GM19438 (cell line): Measurements from ENCODE around the gene FBXL13.
"Not testable (repeated sequence)": the region's sequence is repeated elsewhere in the genome, so short reads cannot be mapped to it uniquely, and the experiment has no call there.

Experiments used
- ATAC-seq: cut with Tn5 transposase; IDR thresholded peaks from one replicate; pipeline ENCODE4 v1.9.1; 2021; ENCODE audit warnings: low read depth; ENCODE audit not compliant: unreplicated experiment

Gene FBXL13

GRCh38 chr7:103074519-103075336 is at the start of gene FBXL13, which contains the start of gene ARMC10:
FBXL13 (minus strand) TSS chr7:103074796.
ARMC10 (plus strand) TSS chr7:103075140; CDS start chr7:103075273, 133 bp downstream.
- peak; percentile 89 for ATAC-seq

- ATAC-seq = no peak
Observed at GRCh38 chr7:103123529-103123928, 48.9 kb upstream of the FBXL13 start.

DNA sequence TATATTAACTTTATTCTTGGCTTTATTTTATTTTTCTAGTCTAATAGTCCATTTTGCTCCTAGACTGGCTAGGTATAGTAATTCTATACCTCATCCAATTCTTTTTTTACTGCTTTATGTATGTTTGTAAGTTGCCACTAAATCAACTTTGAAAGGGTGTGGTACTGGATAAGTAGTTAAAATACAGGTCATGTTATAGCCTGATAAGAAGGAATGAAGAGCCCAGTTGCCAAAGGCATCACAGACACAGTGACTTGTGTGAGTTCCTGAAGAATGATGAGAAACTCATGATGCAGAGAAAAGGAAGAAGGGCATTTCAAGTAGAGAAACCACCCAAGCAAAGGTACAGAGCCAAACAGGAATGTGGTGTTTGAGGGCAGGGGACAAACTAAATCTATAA is 47.0 kb upstream of the FBXL13 start:
- no peak for ATAC-seq

- no peak for ATAC-seq
Observed at GRCh38 chr7:103120362-103120761, 45.8 kb upstream of the FBXL13 start.

- ATAC-seq = no peak
Observed at GRCh38 chr7:103119791-103120291, 45.2 kb upstream of the FBXL13 start.

- no peak for ATAC-seq
Observed at GRCh38 chr7:103117465-103117864, 42.9 kb upstream of the FBXL13 start.

GRCh38 chr7:103116991-103117390 is 42.4 kb upstream of the FBXL13 start:
- no peak for ATAC-seq

DNA sequence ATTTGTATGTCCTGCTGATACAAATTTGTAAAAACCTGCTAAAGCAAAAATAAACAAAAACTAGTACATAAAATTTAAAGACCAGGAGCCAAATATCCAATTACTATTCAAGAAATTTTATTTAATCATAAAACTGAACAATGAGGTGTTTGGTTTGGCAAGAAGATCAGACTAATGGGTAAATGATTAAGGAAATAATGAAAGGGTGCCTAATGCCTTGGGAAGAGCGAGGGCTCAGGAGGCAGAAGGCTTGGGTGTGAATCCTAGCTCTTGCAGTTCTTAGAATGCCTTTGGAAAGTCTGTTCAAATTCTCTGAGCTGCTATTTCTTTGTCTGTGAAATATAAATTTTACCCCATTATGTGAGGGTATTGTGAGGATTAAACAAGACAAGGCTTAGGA is 41.9 kb upstream of the FBXL13 start:
- ATAC-seq = no peak

DNA sequence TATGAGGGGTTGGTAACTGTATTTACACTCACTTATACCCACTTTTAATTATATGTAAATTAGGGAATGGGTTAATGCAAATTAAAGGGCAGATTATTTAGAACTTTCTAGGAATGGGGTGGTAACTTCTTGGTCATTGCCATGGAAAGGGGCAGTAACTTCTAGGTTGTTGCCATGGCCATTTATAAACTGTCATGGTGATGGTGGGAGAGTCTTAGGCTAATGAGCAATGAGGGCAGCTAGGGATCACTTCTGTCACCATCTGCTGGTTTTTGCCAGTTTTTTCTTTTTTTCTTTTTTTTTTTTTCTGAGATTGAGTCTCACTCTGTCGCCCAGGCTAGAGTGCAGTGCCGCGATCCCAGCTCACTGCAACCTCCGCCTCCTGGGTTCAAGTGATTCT is 41.2 kb upstream of the FBXL13 start:
- ATAC-seq = no peak

GRCh38 chr7:103114576-103115008 is 40.0 kb upstream of the FBXL13 start:
- no peak for ATAC-seq

DNA sequence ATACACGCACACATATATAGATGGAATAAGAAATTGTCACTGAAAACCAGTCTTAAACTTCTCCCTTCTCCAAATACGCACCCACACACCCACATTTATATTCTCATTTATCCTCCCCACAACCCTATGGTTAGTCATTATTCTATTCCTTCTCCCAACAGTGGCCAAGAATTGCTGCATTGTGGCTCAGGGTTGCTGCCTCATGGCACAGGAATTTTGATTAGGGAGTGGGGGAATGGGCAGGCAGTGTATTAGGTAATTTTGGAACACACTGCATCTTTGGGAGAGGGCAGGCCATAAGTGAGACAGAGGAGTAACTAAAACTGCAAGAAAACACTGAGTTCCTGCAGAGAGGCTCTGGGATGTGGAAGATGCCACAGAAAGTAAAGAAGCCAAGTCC is 38.6 kb upstream of the FBXL13 start:
- no peak for ATAC-seq

GRCh38 chr7:103106703-103107070 is 32.1 kb upstream of the FBXL13 start:
- not testable (repeated sequence) for ATAC-seq

DNA sequence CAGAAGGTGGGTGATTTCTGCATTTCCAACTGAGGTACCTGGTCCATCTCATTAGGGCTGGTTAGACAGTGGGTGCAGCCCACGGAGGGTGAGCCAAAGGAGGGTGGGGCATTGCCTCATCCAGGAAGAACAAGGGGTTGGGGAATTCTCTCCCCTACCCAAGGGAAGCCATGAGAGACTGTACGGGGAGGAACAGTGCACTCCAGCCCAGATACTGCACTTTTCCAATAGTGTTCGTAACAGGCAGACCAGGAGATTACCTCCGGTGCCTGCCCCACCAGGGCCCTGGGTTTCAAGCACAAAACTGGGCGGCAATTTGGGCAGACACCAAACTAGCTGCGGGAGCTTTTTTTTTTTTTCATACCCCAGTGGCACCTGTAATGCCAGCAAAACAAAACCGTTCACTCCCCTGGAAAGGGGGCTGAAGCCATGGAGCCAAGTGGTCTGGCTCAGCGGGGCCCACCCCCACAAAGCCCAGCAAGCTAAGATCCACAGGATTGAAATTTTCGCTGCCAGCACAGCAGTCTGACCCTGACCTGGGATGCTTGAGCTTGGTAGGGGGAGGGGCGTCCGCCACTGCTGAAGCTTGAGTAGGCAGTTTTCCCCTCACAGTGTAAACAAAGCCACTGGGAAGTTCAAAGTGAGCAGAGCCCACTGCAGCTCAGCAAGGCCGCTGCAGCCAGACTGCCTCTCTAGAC is 31.6 kb upstream of the FBXL13 start:
- ATAC-seq = no peak

DNA sequence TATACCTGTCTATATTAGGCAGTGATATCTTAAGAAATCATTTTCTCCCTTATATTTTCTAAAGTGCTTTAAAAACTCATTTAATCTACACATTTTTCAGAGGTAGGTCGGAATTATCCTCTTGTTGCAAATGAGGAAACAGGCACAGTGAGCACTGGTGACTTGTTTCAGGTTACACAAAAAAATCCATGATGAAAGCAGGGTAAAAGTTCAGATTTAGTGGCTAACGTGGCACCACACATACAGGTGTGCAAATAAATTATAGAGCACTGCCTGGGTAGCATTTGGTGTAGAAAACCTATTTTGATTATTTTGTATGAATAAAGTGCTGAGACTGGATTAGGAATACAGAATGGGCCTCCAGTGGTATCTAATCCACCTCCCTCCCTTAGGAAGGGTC is 26.9 kb upstream of the FBXL13 start:
- ATAC-seq = no peak

DNA sequence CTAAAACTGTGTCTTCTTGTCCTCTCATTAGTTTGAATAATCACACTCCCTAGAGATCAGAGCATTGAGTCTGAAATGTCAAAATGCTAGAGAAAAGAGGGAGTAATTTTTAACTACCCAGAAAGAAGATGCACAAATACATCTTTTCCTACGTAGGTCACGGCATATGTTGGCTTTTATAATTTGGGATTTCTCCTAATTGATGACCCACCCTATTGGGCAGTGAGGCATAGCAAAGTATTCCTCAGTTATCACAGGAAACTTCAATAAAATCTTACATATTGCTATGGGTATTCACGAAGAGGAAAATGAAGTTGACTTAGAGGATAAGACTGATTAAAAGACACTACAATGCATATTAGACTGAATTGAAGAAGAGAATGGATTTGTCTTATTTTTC is 25.8 kb upstream of the FBXL13 start:
- ATAC-seq = no peak

GRCh38 chr7:103097041-103097440 is 22.4 kb upstream of the FBXL13 start:
- no peak for ATAC-seq

DNA sequence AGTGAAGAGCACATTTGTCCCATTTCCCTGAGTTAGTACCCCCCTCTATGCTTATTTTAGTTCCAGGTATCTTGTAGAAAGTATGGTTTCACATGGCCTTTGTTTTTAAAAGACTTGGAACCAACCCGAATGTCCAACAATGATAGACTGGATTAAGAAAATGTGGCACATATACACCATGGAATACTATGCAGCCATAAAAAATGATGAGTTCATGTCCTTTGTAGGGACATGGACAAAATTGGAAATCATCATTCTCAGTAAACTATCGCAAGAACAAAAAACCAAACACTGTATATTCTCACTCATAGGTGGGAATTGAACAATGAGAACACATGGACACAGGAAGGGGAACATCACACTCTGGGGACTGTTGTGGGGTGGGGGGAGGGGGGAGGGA is 21.0 kb upstream of the FBXL13 start:
- ATAC-seq = not testable (repeated sequence)

DNA sequence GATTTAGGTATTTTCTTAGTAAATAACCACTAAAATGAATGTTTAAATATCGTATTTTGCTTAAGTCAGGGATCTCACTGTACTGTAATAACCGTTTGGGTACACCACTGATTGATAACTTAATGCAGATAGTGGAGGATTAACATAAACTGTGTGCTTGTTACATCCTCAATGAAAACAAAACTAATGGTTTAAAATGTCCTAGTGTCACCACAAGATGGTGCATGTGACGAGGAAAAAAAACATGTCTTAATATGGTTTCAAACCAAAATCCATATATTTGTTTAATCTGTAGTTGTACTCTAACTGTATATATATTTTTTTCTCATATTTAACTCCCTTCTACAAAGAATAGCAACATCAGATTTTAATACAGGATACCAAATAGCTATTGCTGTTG is 19.5 kb upstream of the FBXL13 start:
- ATAC-seq = no peak

- ATAC-seq = no peak
Observed at GRCh38 chr7:103093429-103093828, 18.8 kb upstream of the FBXL13 start.

DNA sequence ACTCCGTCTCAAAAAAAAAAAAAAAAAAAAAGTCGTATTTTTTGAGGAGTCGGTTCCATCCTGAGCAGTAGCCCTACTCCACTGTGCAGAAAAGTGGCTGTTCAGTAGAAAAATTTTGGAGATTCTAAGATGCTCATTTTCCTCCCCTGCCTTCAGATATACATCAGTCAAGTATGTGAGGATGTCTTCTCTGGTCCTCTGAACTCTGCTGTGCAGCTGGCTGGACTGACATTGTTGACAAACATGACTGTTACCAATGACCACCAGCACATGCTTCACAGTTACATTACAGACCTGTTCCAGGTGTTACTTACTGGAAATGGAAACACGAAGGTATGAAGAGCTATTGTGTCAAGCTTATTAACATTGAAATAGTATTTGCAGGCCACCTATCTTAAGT is 17.7 kb upstream of the FBXL13 start:
- ATAC-seq = not testable (repeated sequence)

GRCh38 chr7:103083210-103083609 is 8.6 kb upstream of the FBXL13 start:
- no peak for ATAC-seq

DNA sequence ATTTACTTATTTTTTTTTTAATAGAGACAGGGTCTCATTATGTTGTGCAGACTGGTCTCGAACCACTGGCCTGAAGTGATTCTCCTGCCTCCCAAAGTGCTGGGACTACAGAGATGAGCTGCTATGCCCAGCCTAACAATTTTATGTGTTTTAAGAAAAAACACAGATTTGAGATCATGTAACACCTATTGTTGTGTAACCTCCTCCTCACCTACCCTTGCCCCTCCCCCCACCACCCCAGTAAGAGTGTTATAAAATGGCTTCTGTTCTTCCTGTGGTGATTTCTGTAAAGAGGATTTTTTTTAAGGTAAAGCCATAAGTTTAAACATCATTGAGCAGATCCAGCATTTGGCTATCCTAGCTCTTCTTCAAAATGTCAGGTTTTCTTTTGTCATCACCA is 7.9 kb upstream of the FBXL13 start:
- ATAC-seq = no peak
